GM10847 (cell line): ENCODE results near the gene STT3B.

Experiments used
- POLR2A ChIP-seq: IDR thresholded peaks from 2 replicates; pipeline ENCODE4 v1.6.1; 2011; ENCODE audit not compliant: insufficient read length; ENCODE audit errors: extremely low read depth

STT3B gene

GRCh38 chr3:31590650-31591049 lies 57.9 kb downstream of the STT3B start:
- no peak for TF ChIP-seq POLR2A

- no peak for TF ChIP-seq POLR2A
Observed at GRCh38 chr3:31592764-31593163, 60.0 kb downstream of the STT3B start.

- TF ChIP-seq POLR2A: no peak
Observed at GRCh38 chr3:31596176-31596575, 63.5 kb downstream of the STT3B start.

GRCh38 chr3:31600431-31600830 lies 67.7 kb downstream of the STT3B start:
- no peak for TF ChIP-seq POLR2A

- no peak for TF ChIP-seq POLR2A
Observed at GRCh38 chr3:31606453-31606852, 73.7 kb downstream of the STT3B start.

GRCh38 chr3:31610700-31611275 lies 78.1 kb downstream of the STT3B start:
- no peak for TF ChIP-seq POLR2A

GRCh38 chr3:31613177-31613576 lies 80.5 kb downstream of the STT3B start:
- TF ChIP-seq POLR2A: no peak

- no peak for TF ChIP-seq POLR2A
Observed at GRCh38 chr3:31613654-31614053, 80.9 kb downstream of the STT3B start.

GRCh38 chr3:31614162-31614921 lies 81.6 kb downstream of the STT3B start:
- TF ChIP-seq POLR2A: no peak

GRCh38 chr3:31615071-31615875 lies 82.5 kb downstream of the STT3B start:
- TF ChIP-seq POLR2A: no peak

GRCh38 chr3:31616711-31617110 lies 84.0 kb downstream of the STT3B start:
- no peak for TF ChIP-seq POLR2A

GRCh38 chr3:31620656-31621055 lies 87.9 kb downstream of the STT3B start:
- TF ChIP-seq POLR2A: no peak

GRCh38 chr3:31621314-31621713 lies 88.6 kb downstream of the STT3B start:
- no peak for TF ChIP-seq POLR2A

GRCh38 chr3:31622636-31623288 lies 90.0 kb downstream of the STT3B start:
- TF ChIP-seq POLR2A: no peak

GRCh38 chr3:31624083-31624709 lies 91.5 kb downstream of the STT3B start:
- TF ChIP-seq POLR2A: no peak
